Endodermal cell (in vitro differentiated cells): ENCODE results near the gene SLC37A4. TPM values are rescaled to one million over a fixed set of nuclear protein-coding genes. Genes with fewer than 3 reads are reported as not detected.

Experiments used
- DNase-seq: peaks from one replicate; pipeline ENCODE4 v3.0.0-alpha.2; 2017
- H3K27ac ChIP-seq: 2 replicates; pipeline ENCODE4 v1.5.1; 2013; ENCODE audit warnings: mild to moderate bottlenecking, low read depth, low read length, moderate library complexity
- H3K27me3 ChIP-seq: 2 replicates; pipeline ENCODE4 v1.6.1; 2013; ENCODE audit warnings: mild to moderate bottlenecking, low read length, moderate library complexity; ENCODE audit not compliant: insufficient read depth, control insufficient read depth, poor library complexity, severe bottlenecking
- H3K36me3 ChIP-seq: 2 replicates; pipeline ENCODE4 v1.7.0; 2013; ENCODE audit warnings: mild to moderate bottlenecking, low read length, moderate library complexity; ENCODE audit not compliant: control insufficient read depth, insufficient read depth
- H3K4me1 ChIP-seq: one replicate; pipeline ENCODE4 v1.7.0; 2013; ENCODE audit warnings: low read length; ENCODE audit not compliant: control insufficient read depth, insufficient read depth
- H3K4me3 ChIP-seq: 2 replicates; pipeline ENCODE4 v1.5.1; 2013; ENCODE audit warnings: mild to moderate bottlenecking, low read length, moderate library complexity
- H3K9ac ChIP-seq: 2 replicates; pipeline ENCODE4 v1.6.1; 2013; ENCODE audit warnings: mild to moderate bottlenecking, low read length, moderate library complexity; ENCODE audit not compliant: poor library complexity, severe bottlenecking; ENCODE audit errors: extremely low read depth
- H3K9me3 ChIP-seq: 2 replicates; pipeline ENCODE4 v1.6.1; 2013; ENCODE audit warnings: mild to moderate bottlenecking, low read length, moderate library complexity; ENCODE audit not compliant: control insufficient read depth
- H3K27ac Mint-ChIP-seq: 2 replicates; pipeline ENCODE4 v1.8.0; 2020; ENCODE audit warnings: mixed read lengths
- H3K27me3 Mint-ChIP-seq: 2 replicates; pipeline ENCODE4 v1.8.0; 2021; ENCODE audit warnings: mild to moderate bottlenecking, mixed read lengths; ENCODE audit not compliant: insufficient read depth
- H3K36me3 Mint-ChIP-seq: 2 replicates; pipeline ENCODE4 v1.8.0; 2020; ENCODE audit warnings: low read depth, mixed read lengths
- H3K4me1 Mint-ChIP-seq: 2 replicates; pipeline ENCODE4 v1.8.0; 2020; ENCODE audit warnings: mixed read lengths
- H3K4me3 Mint-ChIP-seq: 2 replicates; pipeline ENCODE4 v1.8.0; 2020; ENCODE audit warnings: mild to moderate bottlenecking, moderate library complexity, mixed read lengths
- H3K9me3 Mint-ChIP-seq: 2 replicates; pipeline ENCODE4 v1.8.0; 2020; ENCODE audit warnings: mild to moderate bottlenecking, mixed read lengths
- CTCF ChIP-seq: fragments of 200-600 bp; sonication (generic); conservative IDR thresholded peaks from 2 replicates; pipeline ENCODE4 v1.5.0; 2021; ENCODE audit warnings: antibody characterized with exemption, mild to moderate bottlenecking
- WGBS, 2 experiments: methylation state at CpG; one replicate each; pipeline versions ENCODE4 v1.1.5 to v1.1.7; 2013; ENCODE audit warnings: missing lambda C conversion rate in 2 of 2, mixed read lengths in 1 of 2; ENCODE audit not compliant: insufficient coverage in 1 of 2, insufficient read length in 1 of 2; 5-methylcytosine and 5-hydroxymethylcytosine counted together
- total RNA-seq, 2 donors: library from RNA; stranded (reverse); fragmentation: NEBNext Ultra II Directional in 1 of 2; extraction: Animal tissue kit (Norgen Biotek cat#: 25700) in 1 of 2; gene quantifications; 2 replicates in 1 of 2; 3 replicates in 1 of 2; pipeline ENCODE4 v1.2.1, GENCODE V29; 2021

SLC37A4 gene
- total RNA-seq, 2 donors from 2014 or later, result 63.6 to 75.3 TPM

- no peak for DNase-seq
- Mint-ChIP-seq H3K36me3 (peaks cover 64% of the 10 kb centered on the region), H3K27ac (no peak overlapping the region), H3K4me1 (peaks cover 56% of the 10 kb centered on the region), H3K9me3 (no peaks in the 10 kb centered on the region), H3K4me3 (no peak overlapping the region), H3K27me3 (no peaks in the 10 kb centered on the region)
- H3K4me1 ChIP-seq, result peaks cover 27% of the 10 kb centered on the region
- no peak overlapping the region for H3K27ac ChIP-seq
- H3K9me3 ChIP-seq, result no peaks in the 10 kb centered on the region
- H3K9ac ChIP-seq, result no peak overlapping the region
- no peaks in the 10 kb centered on the region for H3K27me3 ChIP-seq
- no peak overlapping the region for H3K4me3 ChIP-seq
- peaks cover 51% of the 10 kb centered on the region for H3K36me3 ChIP-seq
- no peak for TF ChIP-seq CTCF
- 94 to 96% methylated on average over 12 to 16 of the region's 16 CpGs for WGBS, 2 experiments
Measured at GRCh38 chr11:119025978-119026766, 4.5 kb downstream of the SLC37A4 start.

GRCh38 chr11:119025541-119025940, 5.1 kb downstream of the SLC37A4 start:
- H3K4me1 ChIP-seq, result peaks cover 27% of the 10 kb centered on the region
- no peak for DNase-seq

GRCh38 chr11:119025099-119025473, 5.6 kb downstream of the SLC37A4 start:
- Histone ChIP-seq H3K27ac (no peak overlapping the region), H3K27me3 (no peaks in the 10 kb centered on the region), H3K9me3 (no peaks in the 10 kb centered on the region), H3K4me1 (peaks cover 27% of the 10 kb centered on the region), H3K9ac (no peak overlapping the region), H3K4me3 (no peak overlapping the region), H3K36me3 (peaks cover 55% of the 10 kb centered on the region)
- DNase-seq, result no peak
- H3K27me3 Mint-ChIP-seq, result no peaks in the 10 kb centered on the region
- H3K27ac Mint-ChIP-seq, result peak overlapping the region; percentile 71
- H3K36me3 Mint-ChIP-seq, result peaks cover 69% of the 10 kb centered on the region
- H3K4me1 Mint-ChIP-seq, result peaks cover 57% of the 10 kb centered on the region
- no peaks in the 10 kb centered on the region for H3K9me3 Mint-ChIP-seq
- TF ChIP-seq CTCF, result no peak
- H3K4me3 Mint-ChIP-seq, result peak overlapping the region; percentile 2
- 92 to 97% methylated on average over 4 to 5 of the region's 5 CpGs for WGBS, 2 experiments

More at GRCh38 chr11:119025541-119025940, 5.1 kb downstream of the SLC37A4 start:
- H3K27me3 ChIP-seq, result no peaks in the 10 kb centered on the region
- Mint-ChIP-seq H3K36me3 (peaks cover 65% of the 10 kb centered on the region), H3K9me3 (no peaks in the 10 kb centered on the region), H3K27ac (peak overlapping the region; percentile 62), H3K27me3 (no peaks in the 10 kb centered on the region), H3K4me3 (no peak overlapping the region), H3K4me1 (peaks cover 56% of the 10 kb centered on the region)
- peaks cover 55% of the 10 kb centered on the region for H3K36me3 ChIP-seq
- no peak overlapping the region for H3K4me3 ChIP-seq
- H3K9me3 ChIP-seq, result no peaks in the 10 kb centered on the region
- no peak for TF ChIP-seq CTCF
- 94 to 95% methylated on average over 5 of the region's 5 CpGs for WGBS, 2 experiments
- H3K9ac ChIP-seq, result no peak overlapping the region
- no peak overlapping the region for H3K27ac ChIP-seq
